ENCODE results near the gene GRIK5. TPM values are rescaled to one million over a fixed set of nuclear protein-coding genes. Genes with fewer than 3 reads are reported as not detected.

GRIK5 gene
- total RNA-seq, 2 experiments from 2014 or later: 0.73 to 1.3 TPM

GRCh38 chr19:42099336-42099925 is 29.4 kb upstream of the GRIK5 start:
- H3K4me2 ChIP-seq (ENCODE audit: low read length): no peak overlapping the region
- BruUV-seq (replicated peaks): no TSS peak
- intact Hi-C loops (cut with micrococcal nuclease; ENCODE audit: unreplicated experiment): no loop called here
- H4K20me1 ChIP-seq (ENCODE audit: insufficient read depth, low read length): no peaks in the 10 kb centered on the region
- no peak overlapping the region for H3K4me3 ChIP-seq (ENCODE audit: low read depth, low read length, poor library complexity, severe bottlenecking)
- no peak overlapping the region for H3K27ac ChIP-seq (ENCODE audit: low read depth, low read length, poor library complexity, severe bottlenecking)
- H3K79me2 ChIP-seq (ENCODE audit: insufficient read depth, low read depth, low read length): no peaks in the 10 kb centered on the region
- no peak for DNase-seq (ENCODE audit: low spot score)
- no peaks in the 10 kb centered on the region for H3K9me3 ChIP-seq (ENCODE audit: low read length)
- peaks cover 94% of the 10 kb centered on the region for H3K36me3 ChIP-seq (ENCODE audit: insufficient read depth, low read length)
- H2AFZ ChIP-seq (ENCODE audit: low read length): no peak overlapping the region
- TF ChIP-seq CTCF (conservative IDR thresholded peaks at IDR 0.05; ENCODE audit: low read length) (no peak), EZH2phosphoT487 (IDR thresholded peaks at IDR 0.05; ENCODE audit: borderline replicate concordance, low read depth, low read length) (no peak)
- no peaks in the 10 kb centered on the region for H3K9me2 ChIP-seq (ENCODE audit: insufficient read depth, low read length)
- POLR2A ChIA-PET: no interaction called here
- no peaks in the 10 kb centered on the region for H3K4me1 ChIP-seq (ENCODE audit: insufficient read depth, low read length, poor library complexity, severe bottlenecking)
- CTCF ChIA-PET (ENCODE audit: unreplicated experiment): no interaction called here

GRCh38 chr19:42098781-42099180 is 28.8 kb upstream of the GRIK5 start:
- DNase-seq (ENCODE audit: low spot score): no peak
- Histone ChIP-seq H3K4me1 (ENCODE audit: insufficient read depth, low read length, poor library complexity, severe bottlenecking) (no peaks in the 10 kb centered on the region), H3K79me2 (ENCODE audit: insufficient read depth, low read depth, low read length) (no peaks in the 10 kb centered on the region), H3K4me3 (ENCODE audit: low read depth, low read length, poor library complexity, severe bottlenecking) (no peak overlapping the region), H3K9me2 (ENCODE audit: insufficient read depth, low read length) (no peaks in the 10 kb centered on the region), H3K36me3 (ENCODE audit: insufficient read depth, low read length) (peaks cover 94% of the 10 kb centered on the region), H2AFZ (ENCODE audit: low read length) (no peak overlapping the region), H3K4me2 (ENCODE audit: low read length) (no peak overlapping the region), H4K20me1 (ENCODE audit: insufficient read depth, low read length) (no peaks in the 10 kb centered on the region), H3K9me3 (ENCODE audit: low read length) (no peaks in the 10 kb centered on the region), H3K27ac (ENCODE audit: low read depth, low read length, poor library complexity, severe bottlenecking) (no peak overlapping the region)
- POLR2A ChIA-PET: no interaction called here
- intact Hi-C loops (cut with micrococcal nuclease; ENCODE audit: unreplicated experiment): no loop called here
- CTCF ChIA-PET (ENCODE audit: unreplicated experiment): no interaction called here
- BruUV-seq (replicated peaks): no TSS peak
- TF ChIP-seq EZH2phosphoT487 (IDR thresholded peaks at IDR 0.05; ENCODE audit: borderline replicate concordance, low read depth, low read length) (no peak), CTCF (conservative IDR thresholded peaks at IDR 0.05; ENCODE audit: low read length) (no peak)

GRCh38 chr19:42097461-42097860 is 27.5 kb upstream of the GRIK5 start:
- peaks cover 94% of the 10 kb centered on the region for H3K36me3 ChIP-seq (ENCODE audit: insufficient read depth, low read length)
- BruUV-seq (replicated peaks): no TSS peak
- H3K9me2 ChIP-seq (ENCODE audit: insufficient read depth, low read length): no peaks in the 10 kb centered on the region
- ChIA-PET POLR2A (no interaction called here), CTCF (ENCODE audit: unreplicated experiment) (no interaction called here)
- H3K79me2 ChIP-seq (ENCODE audit: insufficient read depth, low read depth, low read length): no peaks in the 10 kb centered on the region
- H4K20me1 ChIP-seq (ENCODE audit: insufficient read depth, low read length): no peaks in the 10 kb centered on the region
- H3K4me2 ChIP-seq (ENCODE audit: low read length): no peak overlapping the region
- TF ChIP-seq EZH2phosphoT487 (IDR thresholded peaks at IDR 0.05; ENCODE audit: borderline replicate concordance, low read depth, low read length) (no peak), CTCF (conservative IDR thresholded peaks at IDR 0.05; ENCODE audit: low read length) (no peak)
- H3K27ac ChIP-seq (ENCODE audit: low read depth, low read length, poor library complexity, severe bottlenecking): no peak overlapping the region
- H3K4me3 ChIP-seq (ENCODE audit: low read depth, low read length, poor library complexity, severe bottlenecking): no peak overlapping the region
- H2AFZ ChIP-seq (ENCODE audit: low read length): no peak overlapping the region
- no peaks in the 10 kb centered on the region for H3K4me1 ChIP-seq (ENCODE audit: insufficient read depth, low read length, poor library complexity, severe bottlenecking)
- intact Hi-C loops (cut with micrococcal nuclease; ENCODE audit: unreplicated experiment): no loop called here
- no peaks in the 10 kb centered on the region for H3K9me3 ChIP-seq (ENCODE audit: low read length)
- no peak for DNase-seq (ENCODE audit: low spot score)

Data from OCI-LY7 (cell line).